SK-N-MC (cell line): ENCODE measurements around the gene ZDHHC15.
"Not testable (repeated sequence)": the region's sequence is repeated elsewhere in the genome, so short reads cannot be mapped to it uniquely, and the experiment has no call there.

ENCODE experiments used
- DNase-seq: peaks from one replicate; pipeline ENCODE4 v3.0.0-alpha.2; 2011; ENCODE audit warnings: low read depth, low spot score
- H3K27ac ChIP-seq: fragments of 200-600 bp; sonication (generic); 2 replicates; pipeline ENCODE4 v1.5.1; 2016; ENCODE audit warnings: mixed run types
- H3K36me3 ChIP-seq: fragments of 200-600 bp; sonication (generic); 2 replicates; pipeline ENCODE4 v1.6.1; 2017; ENCODE audit warnings: antibody characterized with exemption, low read length, mixed read lengths; ENCODE audit not compliant: insufficient read depth
- H3K4me3 ChIP-seq: fragments of 200-600 bp; sonication (generic); 2 replicates; pipeline ENCODE4 v1.5.1; 2016
- H3K9ac ChIP-seq: fragments of 200-600 bp; sonication (generic); 2 replicates; pipeline ENCODE4 v1.8.0; 2017; ENCODE audit warnings: mixed run types, mixed read lengths; ENCODE audit not compliant: insufficient read length
- H3K9me3 ChIP-seq: fragments of 200-600 bp; sonication (generic); 2 replicates; pipeline ENCODE4 v1.6.1; 2017; ENCODE audit warnings: low read depth, mild to moderate bottlenecking, antibody characterized with exemption, low read length, moderate library complexity, mixed read lengths
- EZH2 ChIP-seq: fragments of 200-600 bp; sonication (generic); IDR thresholded peaks from one replicate; pipeline ENCODE4 v1.6.1; 2017; ENCODE audit warnings: antibody characterized with exemption
- FOXP2 ChIP-seq: optimal IDR thresholded peaks from 2 replicates; pipeline ENCODE3; 2011; ENCODE audit warnings: mild to moderate bottlenecking, moderate library complexity; ENCODE audit not compliant: insufficient read depth; ENCODE audit errors: extremely low read length, control extremely low read depth
- POLR2AphosphoS5 ChIP-seq: IDR thresholded peaks from 2 replicates; pipeline ENCODE4 v1.6.1; 2012; ENCODE audit warnings: mild to moderate bottlenecking, low read depth, low read length, borderline replicate concordance

Gene ZDHHC15

GRCh38 chrX:75522565-75523431 is at the start of gene ZDHHC15:
Gene ZDHHC15, minus strand, starts transcription at chrX:75523037. Its CDS starts 13 bp downstream, at chrX:75523024.
- H3K27ac ChIP-seq: no peak within 1 kb of the TSS

GRCh38 chrX:75560544-75560943 is 37.7 kb upstream of the ZDHHC15 start:
- not testable (repeated sequence) for H3K36me3 ChIP-seq, H3K4me3 ChIP-seq, H3K27ac ChIP-seq, H3K9ac ChIP-seq, H3K9me3 ChIP-seq, DNase-seq

More at GRCh38 chrX:75522565-75523431, at the start of gene ZDHHC15:
- Histone ChIP-seq H3K36me3 (no peaks in the 10 kb centered on the region), H3K9ac (peak within 1 kb of the TSS; percentile 37), H3K9me3 (no peaks in the 10 kb centered on the region), H3K4me3 (peak within 1 kb of the TSS; percentile 79)
- no peak for DNase-seq
- TF ChIP-seq POLR2AphosphoS5 (peak; percentile 38; the same call in 1 of the 2 replicates), FOXP2 (no peak), EZH2 (no peak)

- DNase-seq: peak; percentile 67
- peak overlapping the region; percentile 78 for H3K27ac ChIP-seq
- TF ChIP-seq FOXP2 (no peak), POLR2AphosphoS5 (no peak), EZH2 (no peak)
Measured at GRCh38 chrX:75547783-75548182, 24.9 kb upstream of the ZDHHC15 start.

GRCh38 chrX:75546724-75547511 is 24.1 kb upstream of the ZDHHC15 start:
- TF ChIP-seq EZH2: no peak
- TF ChIP-seq FOXP2: no peak
- no peak for TF ChIP-seq POLR2AphosphoS5
- DNase-seq: no peak

More at GRCh38 chrX:75547783-75548182, 24.9 kb upstream of the ZDHHC15 start:
- Histone ChIP-seq H3K4me3 (peak overlapping the region; percentile 58), H3K9me3 (no peaks in the 10 kb centered on the region), H3K36me3 (no peaks in the 10 kb centered on the region), H3K9ac (no peak overlapping the region)

GRCh38 chrX:75544786-75545185 is 21.9 kb upstream of the ZDHHC15 start:
- H3K9me3 ChIP-seq: no peaks in the 10 kb centered on the region
- no peak overlapping the region for H3K4me3 ChIP-seq
- no peaks in the 10 kb centered on the region for H3K36me3 ChIP-seq
- no peak overlapping the region for H3K9ac ChIP-seq
- DNase-seq: no peak
- H3K27ac ChIP-seq: peak overlapping the region; percentile 57
- TF ChIP-seq POLR2AphosphoS5 (no peak), FOXP2 (no peak), EZH2 (no peak)

More at GRCh38 chrX:75546724-75547511, 24.1 kb upstream of the ZDHHC15 start:
- H3K9me3 ChIP-seq: no peaks in the 10 kb centered on the region
- H3K9ac ChIP-seq: no peak overlapping the region
- peak overlapping the region; percentile 78 for H3K27ac ChIP-seq
- no peaks in the 10 kb centered on the region for H3K36me3 ChIP-seq
- peak overlapping the region; percentile 58 for H3K4me3 ChIP-seq

- DNase-seq: no peak
- H3K27ac ChIP-seq: no peak overlapping the region
- no peak overlapping the region for H3K9ac ChIP-seq
- H3K36me3 ChIP-seq: no peaks in the 10 kb centered on the region
- TF ChIP-seq FOXP2 (no peak), POLR2AphosphoS5 (no peak), EZH2 (no peak)
- H3K4me3 ChIP-seq: no peak overlapping the region
- no peaks in the 10 kb centered on the region for H3K9me3 ChIP-seq
Measured at GRCh38 chrX:75483933-75484332, 38.9 kb downstream of the ZDHHC15 start.

- not testable (repeated sequence) for H3K9me3 ChIP-seq, H3K36me3 ChIP-seq, DNase-seq, H3K4me3 ChIP-seq, H3K27ac ChIP-seq, H3K9ac ChIP-seq
Measured at GRCh38 chrX:75461780-75462179, 61.1 kb downstream of the ZDHHC15 start.

GRCh38 chrX:75421688-75422230 is 101.1 kb downstream of the ZDHHC15 start:
- no peaks in the 10 kb centered on the region for H3K36me3 ChIP-seq
- H3K27ac ChIP-seq: no peak overlapping the region
- no peak for DNase-seq
- no peak overlapping the region for H3K9ac ChIP-seq
- no peak for TF ChIP-seq EZH2
- TF ChIP-seq FOXP2: no peak
- no peak for TF ChIP-seq POLR2AphosphoS5
- H3K9me3 ChIP-seq: no peaks in the 10 kb centered on the region
- no peak overlapping the region for H3K4me3 ChIP-seq

GRCh38 chrX:75407153-75407552 is 115.7 kb downstream of the ZDHHC15 start:
- not testable (repeated sequence) for H3K4me3 ChIP-seq, H3K27ac ChIP-seq, DNase-seq, H3K9me3 ChIP-seq, H3K36me3 ChIP-seq, H3K9ac ChIP-seq
